GM23338 (cell line): ENCODE data around the gene ARL10. TPM values are rescaled to one million over a fixed set of nuclear protein-coding genes. Genes with fewer than 3 reads are reported as not detected.

Experiments used
- ATAC-seq: fragments of 200-7000 bp; cut with Tn5 transposase; 3 replicates; pipeline ENCODE4 v1.9.1; 2020
- DNase-seq: peaks from one replicate; pipeline ENCODE4 v3.0.0-alpha.2; 2015; ENCODE audit warnings: low spot score
- H2AFZ ChIP-seq: fragments of 200-600 bp; sonication (generic); 2 replicates; pipeline ENCODE4 v1.8.0; 2016; ENCODE audit warnings: antibody characterized with exemption, mild to moderate bottlenecking, moderate library complexity
- H3F3A ChIP-seq: fragments of 200-600 bp; sonication (generic); replicated peaks from 2 replicates; pipeline ENCODE4 v1.8.0; 2017; ENCODE audit warnings: antibody characterized with exemption, mixed run types, low read depth
- H3K27ac ChIP-seq: fragments of 200-600 bp; sonication (generic); 2 replicates; pipeline ENCODE4 v1.6.1; 2016; ENCODE audit warnings: low read depth
- H3K27me3 ChIP-seq: fragments of 200-600 bp; sonication (generic); 2 replicates; pipeline ENCODE4 v1.8.0; 2016; ENCODE audit warnings: mild to moderate bottlenecking, mixed run types, moderate library complexity; ENCODE audit not compliant: insufficient read depth
- H3K36me3 ChIP-seq: fragments of 200-600 bp; sonication (generic); 2 replicates; pipeline ENCODE4 v1.8.0; 2016; ENCODE audit warnings: mild to moderate bottlenecking; ENCODE audit not compliant: insufficient read depth
- H3K4me1 ChIP-seq: fragments of 200-600 bp; sonication (generic); 2 replicates; pipeline ENCODE4 v1.8.0; 2016; ENCODE audit warnings: mild to moderate bottlenecking, moderate library complexity; ENCODE audit not compliant: insufficient read depth
- H3K4me2 ChIP-seq: fragments of 200-600 bp; sonication (generic); 2 replicates; pipeline ENCODE4 v1.7.1; 2017; ENCODE audit warnings: mixed run types
- H3K4me3 ChIP-seq: fragments of 200-600 bp; sonication (generic); 2 replicates; pipeline ENCODE4 v1.6.1; 2016; ENCODE audit warnings: mixed run types
- H3K79me2 ChIP-seq: fragments of 200-600 bp; sonication (generic); replicated peaks from 2 replicates; pipeline ENCODE4 v1.8.0; 2017; ENCODE audit warnings: mild to moderate bottlenecking; ENCODE audit not compliant: insufficient read depth
- H3K9me2 ChIP-seq: fragments of 200-600 bp; sonication (generic); 2 replicates; pipeline ENCODE4 v1.8.0; 2017; ENCODE audit not compliant: insufficient read depth
- H4K20me1 ChIP-seq: fragments of 200-600 bp; sonication (generic); replicated peaks from 2 replicates; pipeline ENCODE4 v1.8.0; 2017; ENCODE audit warnings: mild to moderate bottlenecking; ENCODE audit not compliant: insufficient read depth
- H3K27ac Mint-ChIP-seq: 2 replicates; pipeline ENCODE4 v1.8.0; 2020; ENCODE audit warnings: inconsistent platforms, mild to moderate bottlenecking, moderate library complexity, mixed read lengths
- H3K27me3 Mint-ChIP-seq: 3 replicates; pipeline ENCODE4 v1.8.0; 2022; ENCODE audit warnings: low read depth, mild to moderate bottlenecking, moderate library complexity, mixed read lengths, inconsistent platforms; ENCODE audit not compliant: insufficient read depth, poor library complexity
- H3K36me3 Mint-ChIP-seq: 3 replicates; pipeline ENCODE4 v1.8.0; 2021; ENCODE audit warnings: low read depth, mild to moderate bottlenecking, inconsistent platforms, moderate library complexity, mixed read lengths
- H3K4me1 Mint-ChIP-seq: 3 replicates; pipeline ENCODE4 v1.8.0; 2020; ENCODE audit warnings: mild to moderate bottlenecking, inconsistent platforms, mixed read lengths
- H3K4me3 Mint-ChIP-seq: 3 replicates; pipeline ENCODE4 v1.8.0; 2021; ENCODE audit warnings: moderate library complexity, mild to moderate bottlenecking, inconsistent platforms, mixed read lengths
- H3K9me3 Mint-ChIP-seq: 3 replicates; pipeline ENCODE4 v1.8.0; 2020; ENCODE audit warnings: moderate library complexity, mild to moderate bottlenecking, inconsistent platforms, mixed read lengths
- CREB1 ChIP-seq: fragments of 250-450 bp; sonication (Bioruptor Pico); IDR thresholded peaks from 2 replicates; pipeline ENCODE4 v1.5.0; 2020; ENCODE audit warnings: low read depth, mild to moderate bottlenecking, moderate library complexity
- ETS1 ChIP-seq: IDR thresholded peaks from 2 replicates; pipeline ENCODE4 v1.6.1; 2016; ENCODE audit warnings: antibody characterized with exemption
- EZH2 ChIP-seq: fragments of 200-600 bp; sonication (generic); IDR thresholded peaks from one replicate; pipeline ENCODE4 v1.8.0; 2017; ENCODE audit warnings: antibody characterized with exemption, mild to moderate bottlenecking, low read depth; ENCODE audit not compliant: unreplicated experiment
- EZH2phosphoT487 ChIP-seq: fragments of 200-600 bp; sonication (generic); IDR thresholded peaks from one replicate; pipeline ENCODE4 v1.8.1; 2018; ENCODE audit warnings: antibody characterized with exemption; ENCODE audit not compliant: unreplicated experiment
- JUNB ChIP-seq: IDR thresholded peaks from one replicate; pipeline ENCODE4 v1.6.1; 2016; ENCODE audit warnings: antibody characterized with exemption; ENCODE audit not compliant: unreplicated experiment
- NANOG ChIP-seq: IDR thresholded peaks from 2 replicates; pipeline ENCODE4 v1.6.1; 2016; ENCODE audit warnings: antibody characterized with exemption, borderline replicate concordance
- POLR2AphosphoS5 ChIP-seq: IDR thresholded peaks from 2 replicates; pipeline ENCODE4 v1.6.1; 2016; ENCODE audit warnings: antibody characterized with exemption, low read depth
- STAT1 ChIP-seq: IDR thresholded peaks from one replicate; pipeline ENCODE4 v1.6.1; 2016; ENCODE audit warnings: antibody characterized with exemption; ENCODE audit not compliant: unreplicated experiment
- ZNF114 ChIP-seq: fragments of 250-450 bp; sonication (Bioruptor Pico); IDR thresholded peaks from 2 replicates; pipeline ENCODE4 v1.5.0; 2020; ENCODE audit warnings: mild to moderate bottlenecking, moderate library complexity
- ZNF331 ChIP-seq: fragments of 250-450 bp; sonication (Bioruptor Pico); IDR thresholded peaks from 2 replicates; pipeline ENCODE4 v1.5.0; 2020; ENCODE audit warnings: low read depth, mild to moderate bottlenecking, moderate library complexity
- polyA plus RNA-seq: library from polyadenylated mRNA; unstranded; fragments of >200 nt; fragmentation: Nextera tagmentation; extraction: Ambion mirVana; gene quantifications from 2 replicates; pipeline ENCODE4 v1.2.1, GENCODE V29; 2016
- total RNA-seq: library from RNA; depleted of rRNA; stranded (reverse); fragments of >200 nt; shearing (Covaris generic); gene quantifications from 2 replicates; pipeline ENCODE4 v1.2.3, GENCODE V29; 2014
- TF ChIP-seq, protein P1 (sequence below), 2 experiments: fragments of 200-600 bp in 1 of 2; sonication (generic) in 1 of 2; conservative IDR thresholded peaks; 2 replicates each; pipeline versions ENCODE4 v1.5.1 to v1.6.1; 2016 to 2017; ENCODE audit warnings: antibody characterized with exemption in 2 of 2, low read depth in 2 of 2, mild to moderate bottlenecking in 2 of 2, moderate library complexity in 1 of 2
- TF ChIP-seq, protein P2 (sequence below): fragments of 250-450 bp; sonication (Bioruptor Pico); IDR thresholded peaks from 2 replicates; pipeline ENCODE4 v1.5.0; 2020; ENCODE audit warnings: mild to moderate bottlenecking, moderate library complexity
- TF ChIP-seq, protein P3 (sequence below): IDR thresholded peaks from one replicate; pipeline ENCODE4 v1.6.1; 2018; ENCODE audit warnings: antibody characterized with exemption; ENCODE audit not compliant: unreplicated experiment

Gene ARL10
- total and polyA plus RNA-seq, 2 experiments from 2014 or later, result 2.5 to 7.9 TPM

GRCh38 chr5:176342158-176342483, 23.2 kb upstream of the ARL10 start:
- no peaks in the 10 kb centered on the region for H3K4me1 Mint-ChIP-seq
- no peaks in the 10 kb centered on the region for H3K9me2 ChIP-seq
- no peaks in the 10 kb centered on the region for H3K27me3 ChIP-seq
- H3K4me2 ChIP-seq, result no peak overlapping the region
- peaks cover 19% of the 10 kb centered on the region for H3K36me3 Mint-ChIP-seq
- ATAC-seq (no peak), DNase-seq (no peak)
- no peaks in the 10 kb centered on the region for H3K4me1 ChIP-seq
- H3K4me3 Mint-ChIP-seq, result no peak overlapping the region
- no peak overlapping the region for H3K27ac Mint-ChIP-seq
- no peaks in the 10 kb centered on the region for H3F3A ChIP-seq
- H3K9me3 Mint-ChIP-seq, result no peaks in the 10 kb centered on the region
- no peaks in the 10 kb centered on the region; the same call in 1 of the 2 replicates for H4K20me1 ChIP-seq
- no peak overlapping the region for H3K4me3 ChIP-seq
- peaks cover 2% of the 10 kb centered on the region for H3K27me3 Mint-ChIP-seq
- TF ChIP-seq JUNB (no peak), CREB1 (CRISPR knock-in tag) (no peak), EZH2phosphoT487 (no peak), ZNF331 (no peak), NANOG (no peak), EZH2 (no peak), ETS1 (no peak), ZNF114 (CRISPR knock-in tag) (no peak), POLR2AphosphoS5 (no peak), STAT1 (no peak)
- TF ChIP-seq, protein P1, sequence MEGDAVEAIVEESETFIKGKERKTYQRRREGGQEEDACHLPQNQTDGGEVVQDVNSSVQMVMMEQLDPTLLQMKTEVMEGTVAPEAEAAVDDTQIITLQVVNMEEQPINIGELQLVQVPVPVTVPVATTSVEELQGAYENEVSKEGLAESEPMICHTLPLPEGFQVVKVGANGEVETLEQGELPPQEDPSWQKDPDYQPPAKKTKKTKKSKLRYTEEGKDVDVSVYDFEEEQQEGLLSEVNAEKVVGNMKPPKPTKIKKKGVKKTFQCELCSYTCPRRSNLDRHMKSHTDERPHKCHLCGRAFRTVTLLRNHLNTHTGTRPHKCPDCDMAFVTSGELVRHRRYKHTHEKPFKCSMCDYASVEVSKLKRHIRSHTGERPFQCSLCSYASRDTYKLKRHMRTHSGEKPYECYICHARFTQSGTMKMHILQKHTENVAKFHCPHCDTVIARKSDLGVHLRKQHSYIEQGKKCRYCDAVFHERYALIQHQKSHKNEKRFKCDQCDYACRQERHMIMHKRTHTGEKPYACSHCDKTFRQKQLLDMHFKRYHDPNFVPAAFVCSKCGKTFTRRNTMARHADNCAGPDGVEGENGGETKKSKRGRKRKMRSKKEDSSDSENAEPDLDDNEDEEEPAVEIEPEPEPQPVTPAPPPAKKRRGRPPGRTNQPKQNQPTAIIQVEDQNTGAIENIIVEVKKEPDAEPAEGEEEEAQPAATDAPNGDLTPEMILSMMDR (conservative IDR thresholded peaks at IDR 0.05; ENCODE audit: low read depth in 2 of 2), result no peak
- TF ChIP-seq, protein P2, sequence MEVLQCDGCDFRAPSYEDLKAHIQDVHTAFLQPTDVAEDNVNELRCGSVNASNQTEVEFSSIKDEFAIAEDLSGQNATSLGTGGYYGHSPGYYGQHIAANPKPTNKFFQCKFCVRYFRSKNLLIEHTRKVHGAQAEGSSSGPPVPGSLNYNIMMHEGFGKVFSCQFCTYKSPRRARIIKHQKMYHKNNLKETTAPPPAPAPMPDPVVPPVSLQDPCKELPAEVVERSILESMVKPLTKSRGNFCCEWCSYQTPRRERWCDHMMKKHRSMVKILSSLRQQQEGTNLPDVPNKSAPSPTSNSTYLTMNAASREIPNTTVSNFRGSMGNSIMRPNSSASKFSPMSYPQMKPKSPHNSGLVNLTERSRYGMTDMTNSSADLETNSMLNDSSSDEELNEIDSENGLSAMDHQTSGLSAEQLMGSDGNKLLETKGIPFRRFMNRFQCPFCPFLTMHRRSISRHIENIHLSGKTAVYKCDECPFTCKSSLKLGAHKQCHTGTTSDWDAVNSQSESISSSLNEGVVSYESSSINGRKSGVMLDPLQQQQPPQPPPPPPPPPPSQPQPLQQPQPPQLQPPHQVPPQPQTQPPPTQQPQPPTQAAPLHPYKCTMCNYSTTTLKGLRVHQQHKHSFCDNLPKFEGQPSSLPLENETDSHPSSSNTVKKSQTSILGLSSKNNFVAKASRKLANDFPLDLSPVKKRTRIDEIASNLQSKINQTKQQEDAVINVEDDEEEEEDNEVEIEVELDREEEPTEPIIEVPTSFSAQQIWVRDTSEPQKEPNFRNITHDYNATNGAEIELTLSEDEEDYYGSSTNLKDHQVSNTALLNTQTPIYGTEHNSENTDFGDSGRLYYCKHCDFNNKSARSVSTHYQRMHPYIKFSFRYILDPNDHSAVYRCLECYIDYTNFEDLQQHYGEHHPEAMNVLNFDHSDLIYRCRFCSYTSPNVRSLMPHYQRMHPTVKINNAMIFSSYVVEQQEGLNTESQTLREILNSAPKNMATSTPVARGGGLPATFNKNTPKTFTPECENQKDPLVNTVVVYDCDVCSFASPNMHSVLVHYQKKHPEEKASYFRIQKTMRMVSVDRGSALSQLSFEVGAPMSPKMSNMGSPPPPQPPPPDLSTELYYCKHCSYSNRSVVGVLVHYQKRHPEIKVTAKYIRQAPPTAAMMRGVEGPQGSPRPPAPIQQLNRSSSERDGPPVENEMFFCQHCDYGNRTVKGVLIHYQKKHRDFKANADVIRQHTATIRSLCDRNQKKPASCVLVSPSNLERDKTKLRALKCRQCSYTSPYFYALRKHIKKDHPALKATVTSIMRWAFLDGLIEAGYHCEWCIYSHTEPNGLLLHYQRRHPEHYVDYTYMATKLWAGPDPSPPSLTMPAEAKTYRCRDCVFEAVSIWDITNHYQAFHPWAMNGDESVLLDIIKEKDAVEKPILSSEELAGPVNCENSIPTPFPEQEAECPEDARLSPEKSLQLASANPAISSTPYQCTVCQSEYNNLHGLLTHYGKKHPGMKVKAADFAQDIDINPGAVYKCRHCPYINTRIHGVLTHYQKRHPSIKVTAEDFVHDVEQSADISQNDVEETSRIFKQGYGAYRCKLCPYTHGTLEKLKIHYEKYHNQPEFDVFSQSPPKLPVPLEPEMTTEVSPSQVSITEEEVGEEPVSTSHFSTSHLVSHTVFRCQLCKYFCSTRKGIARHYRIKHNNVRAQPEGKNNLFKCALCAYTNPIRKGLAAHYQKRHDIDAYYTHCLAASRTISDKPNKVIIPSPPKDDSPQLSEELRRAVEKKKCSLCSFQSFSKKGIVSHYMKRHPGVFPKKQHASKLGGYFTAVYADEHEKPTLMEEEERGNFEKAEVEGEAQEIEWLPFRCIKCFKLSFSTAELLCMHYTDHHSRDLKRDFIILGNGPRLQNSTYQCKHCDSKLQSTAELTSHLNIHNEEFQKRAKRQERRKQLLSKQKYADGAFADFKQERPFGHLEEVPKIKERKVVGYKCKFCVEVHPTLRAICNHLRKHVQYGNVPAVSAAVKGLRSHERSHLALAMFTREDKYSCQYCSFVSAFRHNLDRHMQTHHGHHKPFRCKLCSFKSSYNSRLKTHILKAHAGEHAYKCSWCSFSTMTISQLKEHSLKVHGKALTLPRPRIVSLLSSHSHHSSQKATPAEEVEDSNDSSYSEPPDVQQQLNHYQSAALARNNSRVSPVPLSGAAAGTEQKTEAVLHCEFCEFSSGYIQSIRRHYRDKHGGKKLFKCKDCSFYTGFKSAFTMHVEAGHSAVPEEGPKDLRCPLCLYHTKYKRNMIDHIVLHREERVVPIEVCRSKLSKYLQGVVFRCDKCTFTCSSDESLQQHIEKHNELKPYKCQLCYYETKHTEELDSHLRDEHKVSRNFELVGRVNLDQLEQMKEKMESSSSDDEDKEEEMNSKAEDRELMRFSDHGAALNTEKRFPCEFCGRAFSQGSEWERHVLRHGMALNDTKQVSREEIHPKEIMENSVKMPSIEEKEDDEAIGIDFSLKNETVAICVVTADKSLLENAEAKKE, result no peak
- TF ChIP-seq, protein P3, sequence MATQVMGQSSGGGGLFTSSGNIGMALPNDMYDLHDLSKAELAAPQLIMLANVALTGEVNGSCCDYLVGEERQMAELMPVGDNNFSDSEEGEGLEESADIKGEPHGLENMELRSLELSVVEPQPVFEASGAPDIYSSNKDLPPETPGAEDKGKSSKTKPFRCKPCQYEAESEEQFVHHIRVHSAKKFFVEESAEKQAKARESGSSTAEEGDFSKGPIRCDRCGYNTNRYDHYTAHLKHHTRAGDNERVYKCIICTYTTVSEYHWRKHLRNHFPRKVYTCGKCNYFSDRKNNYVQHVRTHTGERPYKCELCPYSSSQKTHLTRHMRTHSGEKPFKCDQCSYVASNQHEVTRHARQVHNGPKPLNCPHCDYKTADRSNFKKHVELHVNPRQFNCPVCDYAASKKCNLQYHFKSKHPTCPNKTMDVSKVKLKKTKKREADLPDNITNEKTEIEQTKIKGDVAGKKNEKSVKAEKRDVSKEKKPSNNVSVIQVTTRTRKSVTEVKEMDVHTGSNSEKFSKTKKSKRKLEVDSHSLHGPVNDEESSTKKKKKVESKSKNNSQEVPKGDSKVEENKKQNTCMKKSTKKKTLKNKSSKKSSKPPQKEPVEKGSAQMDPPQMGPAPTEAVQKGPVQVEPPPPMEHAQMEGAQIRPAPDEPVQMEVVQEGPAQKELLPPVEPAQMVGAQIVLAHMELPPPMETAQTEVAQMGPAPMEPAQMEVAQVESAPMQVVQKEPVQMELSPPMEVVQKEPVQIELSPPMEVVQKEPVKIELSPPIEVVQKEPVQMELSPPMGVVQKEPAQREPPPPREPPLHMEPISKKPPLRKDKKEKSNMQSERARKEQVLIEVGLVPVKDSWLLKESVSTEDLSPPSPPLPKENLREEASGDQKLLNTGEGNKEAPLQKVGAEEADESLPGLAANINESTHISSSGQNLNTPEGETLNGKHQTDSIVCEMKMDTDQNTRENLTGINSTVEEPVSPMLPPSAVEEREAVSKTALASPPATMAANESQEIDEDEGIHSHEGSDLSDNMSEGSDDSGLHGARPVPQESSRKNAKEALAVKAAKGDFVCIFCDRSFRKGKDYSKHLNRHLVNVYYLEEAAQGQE, result no peak
- peaks cover 10% of the 10 kb centered on the region; the same call in 1 of the 2 replicates for H3K36me3 ChIP-seq
- H3K79me2 ChIP-seq, result no peaks in the 10 kb centered on the region
- no peak overlapping the region for H2AFZ ChIP-seq
- no peak overlapping the region for H3K27ac ChIP-seq
